ENCODE results near the gene TWF1.
A peak's percentile ranks its signal among the peaks of the same experiment; 100 is the strongest.
"Not testable (repeated sequence)": the region's sequence is repeated elsewhere in the genome, so short reads cannot be mapped to it uniquely, and the experiment has no call there.

Gene TWF1

GRCh38 chr12:43805860-43806736, at the start of gene TWF1:
TSS of gene TWF1 (minus strand) at chr12:43806317. CDS start at chr12:43806245, 72 bp downstream.
- peak; percentile 87 for DNase-seq

- DNase-seq: no peak
Observed at GRCh38 chr12:43852744-43853143, 46.6 kb upstream of the TWF1 start.

DNA sequence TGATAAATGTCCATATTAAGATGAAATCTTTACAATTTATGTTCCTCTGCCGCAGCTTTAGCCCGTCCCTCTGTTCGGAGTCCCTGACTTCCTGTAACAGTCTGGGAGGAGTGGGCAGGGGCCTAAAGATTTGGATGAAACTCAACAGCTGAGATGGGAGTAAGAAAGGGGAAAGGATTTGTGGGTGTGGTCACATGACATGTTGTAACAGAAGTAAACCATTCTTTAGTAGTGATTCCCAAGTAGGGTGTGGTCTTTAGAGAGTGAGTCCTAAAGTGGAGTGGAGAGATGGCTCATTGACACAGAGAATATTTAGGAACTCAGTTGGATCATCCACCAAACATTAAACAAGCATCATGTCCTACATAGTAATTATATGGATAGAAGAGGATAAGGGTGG, 42.7 kb upstream of the TWF1 start:
- DNase-seq: no peak

- no peak for DNase-seq
Observed at GRCh38 chr12:43848226-43848507, 42.0 kb upstream of the TWF1 start.

- not testable (repeated sequence) for DNase-seq
Observed at GRCh38 chr12:43847425-43848225, 41.5 kb upstream of the TWF1 start.

GRCh38 chr12:43842259-43842658, 36.1 kb upstream of the TWF1 start:
- DNase-seq: no peak

DNA sequence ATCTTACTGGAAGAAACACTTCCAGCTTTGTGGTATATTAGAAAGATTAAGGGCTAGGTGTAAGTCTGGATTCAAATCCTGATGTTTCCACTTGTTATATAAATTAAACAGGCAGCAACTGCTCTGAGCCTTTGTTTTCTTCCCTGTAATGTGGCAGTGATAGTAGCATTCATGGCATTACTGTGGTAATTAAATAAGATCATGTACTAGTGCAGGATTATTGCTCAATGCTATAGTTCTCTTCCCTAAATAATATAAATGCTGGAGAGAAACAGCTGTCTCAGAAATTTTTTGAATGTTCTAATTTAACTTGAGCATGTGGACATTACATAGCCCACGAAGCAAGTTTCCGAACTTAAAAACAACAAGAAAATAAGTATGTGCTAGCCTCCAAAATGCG, 35.1 kb upstream of the TWF1 start:
- DNase-seq: no peak

GRCh38 chr12:43840338-43840737, 34.2 kb upstream of the TWF1 start:
- no peak for DNase-seq

- no peak for DNase-seq
Observed at GRCh38 chr12:43836475-43836989, 30.4 kb upstream of the TWF1 start.

DNA sequence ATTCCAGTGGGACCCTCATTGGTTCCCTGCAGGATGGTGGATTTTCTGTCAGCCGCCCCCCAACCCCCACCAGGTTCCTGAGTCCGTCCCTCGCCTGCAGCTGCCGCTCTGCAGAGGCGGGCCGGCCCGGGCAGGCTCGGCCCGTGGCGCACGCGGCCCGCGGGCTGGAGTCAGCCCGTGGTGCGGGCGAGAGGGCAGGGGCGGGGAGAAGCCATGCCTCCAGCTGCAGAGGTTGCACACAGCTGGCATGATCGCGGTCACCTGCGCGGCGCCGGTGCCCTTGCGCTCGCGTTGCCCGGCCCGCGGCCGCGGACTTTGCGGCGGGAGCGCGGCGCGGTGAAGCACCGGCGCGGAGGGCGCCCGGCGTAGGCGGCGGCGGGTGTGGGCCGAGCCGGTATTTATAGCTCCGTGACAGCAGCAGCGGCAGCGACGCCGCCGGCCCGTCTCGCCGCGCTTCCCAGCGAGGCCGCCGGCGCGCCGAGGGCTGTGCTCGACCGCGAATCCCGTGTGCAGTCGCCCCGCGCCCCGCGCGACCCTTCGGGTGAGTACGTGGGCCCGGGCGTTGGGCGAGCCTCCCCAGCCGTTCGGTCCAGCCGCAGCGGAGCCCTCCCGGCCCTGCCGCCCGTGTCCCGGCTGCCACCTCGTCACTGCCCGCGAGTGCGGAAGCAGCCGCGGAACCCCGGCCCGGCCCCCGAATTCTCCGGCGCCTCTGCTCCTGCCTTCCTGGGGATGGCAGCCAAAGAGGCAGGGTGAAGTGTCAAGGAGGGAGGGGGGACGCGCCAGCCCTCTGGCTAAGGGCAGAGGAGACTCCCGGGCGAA, 29.7 kb upstream of the TWF1 start, which contains the start of gene TMEM117:
Gene TMEM117 (plus strand): TSS at position 426 of the 819 bp plus-strand sequence.
- peak; percentile 57 for DNase-seq

DNA sequence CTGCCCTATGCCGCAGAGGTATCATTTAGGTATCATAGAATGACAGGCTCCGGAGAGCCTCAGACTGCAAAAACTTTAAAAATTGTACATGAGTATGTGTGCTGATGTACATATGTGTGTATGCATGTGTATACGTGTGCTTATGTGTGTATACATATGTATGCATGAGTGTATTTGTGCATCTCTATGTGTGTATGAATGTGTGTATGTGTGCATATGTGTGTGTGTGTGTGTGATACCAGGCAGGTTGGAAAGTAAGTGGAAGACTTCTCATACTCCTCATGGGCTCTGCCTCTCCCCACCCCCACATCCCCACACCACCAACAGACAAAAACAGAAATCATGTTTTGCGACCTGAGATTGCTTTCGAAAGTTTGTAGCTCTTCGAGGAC, 29.1 kb upstream of the TWF1 start:
- DNase-seq: no peak

DNA sequence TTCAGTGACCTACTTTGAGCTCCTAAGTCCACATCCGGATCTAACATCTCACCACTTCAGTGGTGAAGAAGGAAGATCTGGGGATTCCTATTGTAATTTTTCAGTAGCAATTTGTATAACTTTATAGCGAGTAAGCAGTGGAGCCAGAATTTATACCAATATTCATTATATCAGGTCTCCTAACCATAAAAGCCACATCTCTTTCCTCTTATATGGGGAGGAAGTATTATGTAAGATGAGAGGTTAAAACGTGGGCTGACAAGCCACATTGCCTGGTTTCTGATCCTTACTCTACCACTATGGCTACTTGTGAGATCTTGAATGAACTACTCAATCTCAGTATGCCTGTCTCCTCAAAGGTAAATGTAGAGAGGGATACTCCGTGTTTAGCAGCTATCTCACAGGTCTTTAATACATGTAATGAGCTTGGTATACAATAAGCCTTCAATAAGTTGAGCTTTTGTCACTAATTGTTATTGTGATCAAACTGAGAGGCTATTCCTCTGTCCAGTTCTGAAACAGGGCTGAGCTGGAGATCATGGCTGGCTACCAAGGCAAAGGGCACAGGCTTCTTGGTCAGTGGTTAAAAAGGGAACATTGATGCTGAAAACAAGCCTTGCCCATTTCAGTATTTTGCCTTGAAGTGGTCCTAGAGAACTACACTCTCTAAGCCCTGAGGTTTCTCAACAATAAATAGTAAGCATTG, 26.5 kb upstream of the TWF1 start:
- no peak for DNase-seq

GRCh38 chr12:43827093-43827492, 21.0 kb upstream of the TWF1 start:
- DNase-seq: no peak

GRCh38 chr12:43826681-43827080, 20.6 kb upstream of the TWF1 start:
- DNase-seq: no peak

DNA sequence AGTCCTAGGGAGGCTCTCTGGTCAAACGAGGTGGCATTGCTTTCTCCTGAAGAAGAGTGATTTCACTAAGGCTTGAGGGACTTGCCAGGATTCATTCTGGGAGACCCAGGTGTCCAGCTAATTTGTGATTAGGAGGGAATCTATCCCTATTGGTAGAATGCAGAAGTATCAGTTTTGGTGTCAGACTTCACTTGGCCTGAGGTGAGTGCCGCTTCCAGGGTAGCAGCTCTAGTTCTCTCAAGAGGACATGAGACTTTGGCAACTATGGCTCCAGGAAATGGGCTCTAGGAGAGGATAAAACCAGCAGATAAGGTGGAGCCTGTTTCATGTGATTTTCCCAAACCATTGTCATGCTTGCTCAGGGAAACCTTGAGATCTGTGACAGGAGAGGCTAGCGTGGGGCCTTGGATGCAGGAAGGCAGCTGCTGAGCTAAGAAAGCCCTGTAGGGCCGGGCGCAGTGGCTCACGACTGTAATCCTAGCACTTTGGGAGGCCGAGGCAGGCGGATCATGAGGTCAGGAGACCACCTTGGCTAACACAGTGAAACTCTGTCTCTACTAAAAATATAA, 18.2 kb upstream of the TWF1 start:
- no peak for DNase-seq

DNA sequence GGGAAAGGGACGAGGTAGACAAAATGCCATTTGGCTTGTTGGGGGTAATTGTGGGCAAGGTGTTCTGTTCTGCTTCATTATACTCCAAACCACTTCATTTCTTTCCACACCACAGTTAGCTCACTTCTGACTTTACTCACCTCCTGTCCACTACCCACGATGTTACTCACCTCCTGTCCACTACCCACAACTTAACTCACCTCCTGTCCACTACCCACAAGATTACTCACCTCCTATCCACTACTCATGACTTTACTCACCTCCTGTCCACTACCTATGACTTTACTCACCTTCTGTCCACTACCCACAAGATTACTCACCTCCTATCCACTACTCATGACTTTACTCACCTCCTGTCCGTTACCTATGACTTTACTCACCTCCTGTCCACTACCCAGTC, 10.1 kb upstream of the TWF1 start:
- DNase-seq: no peak

- no peak for DNase-seq
Observed at GRCh38 chr12:43815416-43815815, 9.3 kb upstream of the TWF1 start.

DNA sequence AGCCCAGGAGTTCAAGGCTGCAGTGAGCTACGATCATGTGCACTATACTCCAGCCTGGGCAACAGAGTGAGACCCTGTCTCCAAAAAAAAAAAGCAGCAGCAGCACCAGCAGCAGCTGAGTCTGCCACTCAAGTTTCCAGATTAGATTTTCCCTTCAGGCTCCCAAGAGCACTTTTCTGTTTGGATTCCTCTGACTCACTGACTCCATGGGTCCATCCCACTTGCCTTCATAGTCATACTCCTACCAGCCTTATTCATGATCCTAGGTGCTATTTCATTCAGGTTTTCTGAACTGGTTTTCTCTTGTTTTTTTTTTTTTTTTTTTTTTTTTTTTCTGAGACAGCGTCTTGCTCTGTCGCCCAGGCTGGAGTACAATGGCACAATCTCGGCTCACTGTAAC, 6.8 kb upstream of the TWF1 start:
- no peak for DNase-seq

- DNase-seq: no peak
Observed at GRCh38 chr12:43812057-43812456, 5.9 kb upstream of the TWF1 start.

DNA sequence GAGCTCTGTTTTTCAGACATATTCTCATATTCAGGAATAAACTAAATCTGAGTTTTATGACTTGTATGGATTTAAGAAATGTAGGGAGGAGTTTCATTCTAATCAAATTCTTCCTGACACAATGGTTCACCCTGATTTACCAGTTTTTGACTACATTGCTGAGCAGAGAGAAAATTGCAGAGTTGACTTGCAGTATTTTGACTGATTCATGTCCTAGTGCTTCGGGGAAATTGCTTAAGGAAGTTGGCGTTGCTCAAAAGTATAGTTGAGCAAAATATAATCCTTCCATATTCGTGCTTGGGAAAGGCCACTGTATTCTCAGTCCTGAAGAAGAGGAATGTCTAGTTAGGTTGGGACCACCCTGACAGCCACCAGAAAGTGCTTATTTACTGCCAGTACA, 1.3 kb upstream of the TWF1 start:
- DNase-seq: no peak

DNA sequence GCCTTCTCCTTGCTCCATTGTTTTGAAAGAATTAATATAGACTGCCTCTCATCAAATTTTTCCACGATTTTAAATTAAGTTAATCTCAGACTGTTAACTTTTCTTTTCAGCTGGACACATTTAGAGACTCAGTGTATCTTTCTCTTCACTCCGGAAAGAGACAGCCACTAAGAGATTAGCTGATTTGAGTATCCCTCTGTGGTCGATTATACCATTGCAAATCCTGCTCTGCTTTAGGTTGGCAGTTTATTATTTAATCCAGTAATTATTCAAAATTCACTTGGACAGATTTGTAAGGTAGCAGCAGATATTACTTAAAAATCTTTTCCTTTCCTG, 588 bp upstream of the TWF1 start:
- DNase-seq: no peak

GRCh38 chr12:43805149-43805859, 813 bp downstream of the TWF1 start:
- DNase-seq: peak; percentile 46
